HFF-Myc (cell line): ENCODE results near the gene SHKBP1.

Source experiments
- DNase-seq: peaks from one replicate; pipeline ENCODE4 v3.0.0-alpha.2; 2011; ENCODE audit warnings: low read depth; ENCODE audit errors: extremely low read depth
- H3K4me3 ChIP-seq: replicated peaks from 2 replicates; pipeline ENCODE4 v1.5.1; 2011; ENCODE audit warnings: low read depth, mild to moderate bottlenecking, control low read depth, low read length
- CTCF ChIP-seq: IDR thresholded peaks from 2 replicates; pipeline ENCODE4 v1.5.1; 2012; ENCODE audit warnings: mild to moderate bottlenecking, low read depth, low read length, control low read depth; ENCODE audit errors: missing control alignments

Gene SHKBP1

GRCh38 chr19:40608240-40608621 lies 31.6 kb downstream of the SHKBP1 start:
- no peak for TF ChIP-seq CTCF
- DNase-seq, result no peak
- no peak overlapping the region for H3K4me3 ChIP-seq

DNA sequence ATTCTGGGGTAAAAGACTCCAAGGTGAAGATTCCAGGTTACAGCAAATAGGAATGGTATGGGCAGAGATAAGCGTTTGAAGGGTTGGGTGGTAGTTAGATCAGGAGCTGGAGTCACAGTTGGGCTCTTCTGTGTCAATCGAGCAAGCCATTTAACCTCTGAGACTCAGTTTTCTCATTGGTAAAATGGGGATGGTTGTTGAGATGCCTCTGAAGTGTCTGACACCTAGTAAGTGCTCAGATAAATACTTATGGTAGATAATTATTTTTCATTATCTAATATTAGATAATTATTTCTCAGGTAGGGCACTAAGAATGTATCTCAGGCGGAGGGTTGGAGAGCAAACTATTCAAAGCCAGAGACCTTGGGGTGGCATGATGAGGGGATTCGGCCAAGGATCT lies 32.3 kb downstream of the SHKBP1 start:
- TF ChIP-seq CTCF, result no peak
- DNase-seq, result no peak
- no peak overlapping the region for H3K4me3 ChIP-seq

GRCh38 chr19:40609561-40610395 lies 33.1 kb downstream of the SHKBP1 start:
- H3K4me3 ChIP-seq, result peak overlapping the region; percentile 28
- no peak for TF ChIP-seq CTCF
- DNase-seq, result no peak

- peak overlapping the region; percentile 25; the same call in 1 of the 2 replicates for H3K4me3 ChIP-seq
Observed at GRCh38 chr19:40610396-40611064, 33.9 kb downstream of the SHKBP1 start.

DNA sequence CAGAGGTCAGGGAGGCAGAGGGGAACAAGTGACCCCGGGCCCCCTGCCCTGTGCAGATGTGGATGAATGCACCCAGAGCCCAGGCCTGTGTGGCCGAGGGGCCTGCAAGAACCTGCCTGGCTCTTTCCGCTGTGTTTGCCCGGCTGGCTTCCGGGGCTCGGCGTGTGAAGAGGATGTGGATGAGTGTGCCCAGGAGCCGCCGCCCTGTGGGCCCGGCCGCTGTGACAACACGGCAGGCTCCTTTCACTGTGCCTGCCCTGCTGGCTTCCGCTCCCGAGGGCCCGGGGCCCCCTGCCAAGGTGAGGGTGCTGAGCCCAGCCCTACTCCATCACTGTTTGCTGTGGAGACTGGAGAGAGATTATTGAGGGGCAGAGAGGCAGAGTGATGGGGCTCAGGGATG lies 34.4 kb downstream of the SHKBP1 start:
- TF ChIP-seq CTCF, result no peak
- no peak overlapping the region for H3K4me3 ChIP-seq
- no peak for DNase-seq

More at GRCh38 chr19:40610396-40611064, 33.9 kb downstream of the SHKBP1 start:
- no peak for DNase-seq
- TF ChIP-seq CTCF, result no peak

DNA sequence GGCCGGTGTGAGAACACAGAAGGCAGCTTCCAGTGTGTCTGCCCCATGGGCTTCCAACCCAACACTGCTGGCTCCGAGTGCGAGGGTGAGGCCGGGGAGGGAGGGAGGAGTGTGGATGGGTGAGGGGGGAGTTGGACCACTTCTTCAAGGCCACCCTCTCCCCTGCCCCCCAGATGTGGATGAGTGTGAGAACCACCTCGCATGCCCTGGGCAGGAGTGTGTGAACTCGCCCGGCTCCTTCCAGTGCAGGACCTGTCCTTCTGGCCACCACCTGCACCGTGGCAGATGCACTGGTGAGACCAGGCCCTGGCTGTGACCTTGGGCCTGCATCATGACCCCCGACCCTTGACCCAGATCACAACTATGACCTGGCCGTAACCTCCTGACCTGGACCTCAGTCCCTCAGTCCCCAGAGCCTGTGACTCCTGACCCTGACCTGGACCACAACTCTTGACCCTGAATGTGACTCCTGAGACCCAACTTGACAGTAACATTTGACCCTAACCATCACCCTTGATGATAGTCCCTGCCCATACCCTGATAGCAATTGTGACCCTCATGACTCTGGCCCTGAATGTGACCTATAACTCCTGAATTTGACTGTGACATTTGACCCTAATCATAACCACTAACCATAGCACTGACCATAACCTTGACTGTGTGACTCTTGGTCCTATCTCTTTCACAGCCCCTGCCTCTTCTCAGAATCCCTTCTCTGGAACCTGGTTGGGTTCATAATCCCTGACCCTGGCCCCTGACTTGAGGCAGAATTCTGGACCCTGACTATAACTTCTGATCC lies 35.4 kb downstream of the SHKBP1 start:
- H3K4me3 ChIP-seq, result no peak overlapping the region
- DNase-seq, result no peak
- no peak for TF ChIP-seq CTCF
